AG04450 (cell line): ENCODE results near the gene SYT2. TPM values are rescaled to one million over a fixed set of nuclear protein-coding genes. Genes with fewer than 3 reads are reported as not detected.

Experiments used
- CTCF ChIA-PET: fragments of 300-600, 350-600 bp; formaldehyde crosslinking; extraction: SDS; loops from one replicate; lab custom pipeline; 2022; ENCODE audit warnings: antibody characterized with exemption, inconsistent platforms; lab: Charles Lee
- POLR2A ChIA-PET: fragments of 350-600 bp; formaldehyde crosslinking; extraction: SDS; loops from one replicate; lab custom pipeline; 2021; ENCODE audit warnings: antibody characterized with exemption, inconsistent platforms; lab: Yijun Ruan, JAX
- DNase-seq: peaks from one replicate; pipeline ENCODE4 v3.0.0-alpha.2; 2011; ENCODE audit warnings: low read depth, low spot score
- H3K27ac ChIP-seq: one replicate; pipeline ENCODE4 v1.5.1; 2012; ENCODE audit warnings: low read depth, low read length, control low read depth
- H3K27me3 ChIP-seq: one replicate; pipeline ENCODE4 v1.6.0; 2012; ENCODE audit warnings: low read length; ENCODE audit not compliant: control insufficient read depth, insufficient read depth
- H3K4me3 ChIP-seq: 2 replicates; pipeline ENCODE4 v1.5.1; 2011; ENCODE audit warnings: mild to moderate bottlenecking, low read depth, low read length, control low read depth
- H3K9me3 ChIP-seq: 2 replicates; pipeline ENCODE4 v1.5.1; 2012; ENCODE audit warnings: low read length; ENCODE audit not compliant: control insufficient read depth, insufficient read depth
- polyA plus RNA-seq: library from polyadenylated mRNA; depleted of rRNA; stranded (reverse); fragments of >200 nt; gene quantifications from 2 replicates; pipeline ENCODE4 v1.2.3, GENCODE V29; 2011
- TF ChIP-seq, protein P1 (sequence below): IDR thresholded peaks from 2 replicates; pipeline ENCODE4 v1.5.1; 2011; ENCODE audit warnings: low read depth, low read length, control low read depth, inconsistent platforms

Gene SYT2
- polyA plus RNA-seq, 1 experiment: 0.01 TPM

- Histone ChIP-seq H3K4me3 (no peak overlapping the region), H3K27me3 (peaks cover 34% of the 10 kb centered on the region), H3K27ac (no peak overlapping the region), H3K9me3 (no peaks in the 10 kb centered on the region)
- TF ChIP-seq, protein P1, sequence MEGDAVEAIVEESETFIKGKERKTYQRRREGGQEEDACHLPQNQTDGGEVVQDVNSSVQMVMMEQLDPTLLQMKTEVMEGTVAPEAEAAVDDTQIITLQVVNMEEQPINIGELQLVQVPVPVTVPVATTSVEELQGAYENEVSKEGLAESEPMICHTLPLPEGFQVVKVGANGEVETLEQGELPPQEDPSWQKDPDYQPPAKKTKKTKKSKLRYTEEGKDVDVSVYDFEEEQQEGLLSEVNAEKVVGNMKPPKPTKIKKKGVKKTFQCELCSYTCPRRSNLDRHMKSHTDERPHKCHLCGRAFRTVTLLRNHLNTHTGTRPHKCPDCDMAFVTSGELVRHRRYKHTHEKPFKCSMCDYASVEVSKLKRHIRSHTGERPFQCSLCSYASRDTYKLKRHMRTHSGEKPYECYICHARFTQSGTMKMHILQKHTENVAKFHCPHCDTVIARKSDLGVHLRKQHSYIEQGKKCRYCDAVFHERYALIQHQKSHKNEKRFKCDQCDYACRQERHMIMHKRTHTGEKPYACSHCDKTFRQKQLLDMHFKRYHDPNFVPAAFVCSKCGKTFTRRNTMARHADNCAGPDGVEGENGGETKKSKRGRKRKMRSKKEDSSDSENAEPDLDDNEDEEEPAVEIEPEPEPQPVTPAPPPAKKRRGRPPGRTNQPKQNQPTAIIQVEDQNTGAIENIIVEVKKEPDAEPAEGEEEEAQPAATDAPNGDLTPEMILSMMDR: no peak
- POLR2A ChIA-PET: no interaction called here
- no peak for DNase-seq
- CTCF ChIA-PET: interaction anchor here (0.6 kb wide), 1 partner anchor 116 kb away, joined by 4 read pairs; no protein-coding TSS in a partner anchor
Measured at GRCh38 chr1:202687370-202687769, 22.9 kb downstream of the SYT2 start.

DNA sequence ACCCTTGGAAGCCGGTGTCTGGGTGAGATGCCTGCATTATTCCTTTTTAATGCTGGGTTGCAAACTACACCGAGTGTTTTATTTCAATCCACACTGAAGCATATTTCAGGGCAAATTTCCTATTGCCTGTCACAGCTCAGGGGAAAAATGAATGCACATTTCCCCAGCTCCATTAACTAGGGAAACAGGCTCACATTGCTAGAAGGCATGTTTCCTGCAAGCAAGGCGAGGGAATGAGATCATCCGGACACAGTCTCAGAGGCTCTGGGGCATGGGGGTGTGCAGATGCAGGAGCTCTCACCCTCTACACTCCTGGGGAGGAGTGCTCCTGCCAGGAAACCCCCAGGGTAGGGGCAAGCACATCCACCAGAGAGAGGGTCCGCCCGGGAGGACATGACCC is 24.6 kb downstream of the SYT2 start:
- TF ChIP-seq, protein P1: no peak
- CTCF ChIA-PET: no interaction called here
- POLR2A ChIA-PET: no interaction called here
- H3K4me3 ChIP-seq: no peak overlapping the region
- H3K27ac ChIP-seq: no peak overlapping the region
- peaks cover 44% of the 10 kb centered on the region for H3K27me3 ChIP-seq
- DNase-seq: no peak
- no peaks in the 10 kb centered on the region for H3K9me3 ChIP-seq

- DNase-seq: no peak
- POLR2A ChIA-PET: no interaction called here
- TF ChIP-seq, protein P1: no peak
- Histone ChIP-seq H3K27ac (no peak overlapping the region), H3K9me3 (no peaks in the 10 kb centered on the region), H3K4me3 (no peak overlapping the region), H3K27me3 (peaks cover 43% of the 10 kb centered on the region)
- CTCF ChIA-PET: interaction anchor here (0.9 kb wide), 1 partner anchor 221 kb away, joined by 3 read pairs; no protein-coding TSS in a partner anchor
Measured at GRCh38 chr1:202684716-202685115, 25.5 kb downstream of the SYT2 start.

DNA sequence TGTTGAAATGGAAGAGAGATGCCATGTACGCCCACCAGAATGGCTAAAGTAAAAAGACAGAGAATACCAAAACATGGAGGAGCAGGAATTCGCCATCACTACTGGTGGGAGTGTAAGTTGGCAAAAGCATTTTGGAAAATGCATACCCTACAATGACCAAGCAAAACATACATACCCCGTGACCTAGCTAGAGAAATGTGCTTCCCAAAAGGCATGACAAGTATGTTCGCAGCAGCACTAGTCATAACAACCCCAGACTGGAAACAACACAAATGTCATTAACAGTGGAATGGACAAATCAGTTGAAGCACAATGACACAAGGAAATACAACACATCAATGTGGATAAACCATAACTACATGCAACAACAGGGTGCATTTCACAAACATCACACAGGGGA is 27.2 kb downstream of the SYT2 start:
- ChIA-PET POLR2A (no interaction called here), CTCF (interaction anchor here (0.7 kb wide), 1 partner anchor 219 kb away, joined by 3 read pairs; no protein-coding TSS in a partner anchor)
- H3K4me3 ChIP-seq: no peak overlapping the region
- no peaks in the 10 kb centered on the region for H3K9me3 ChIP-seq
- TF ChIP-seq, protein P1: no peak
- H3K27ac ChIP-seq: no peak overlapping the region
- peaks cover 39% of the 10 kb centered on the region for H3K27me3 ChIP-seq
- DNase-seq: no peak

- POLR2A ChIA-PET: no interaction called here
- no peak for DNase-seq
- TF ChIP-seq, protein P1: no peak
- Histone ChIP-seq H3K4me3 (no peak overlapping the region), H3K9me3 (no peaks in the 10 kb centered on the region), H3K27ac (no peak overlapping the region), H3K27me3 (peaks cover 43% of the 10 kb centered on the region)
- CTCF ChIA-PET: interaction anchor here (0.7 kb wide), 1 partner anchor 218 kb away, joined by 3 read pairs; no protein-coding TSS in a partner anchor
Measured at GRCh38 chr1:202682477-202682876, 27.8 kb downstream of the SYT2 start.
